AG09319 (cell line): ENCODE results near the gene PDE4B.
"Not testable (repeated sequence)": the region's sequence is repeated elsewhere in the genome, so short reads cannot be mapped to it uniquely, and the experiment has no call there.

Experiments used
- DNase-seq: peaks from one replicate; pipeline ENCODE4 v3.0.0-alpha.2; 2010; ENCODE audit warnings: low read depth; ENCODE audit errors: extremely low read depth
- TF ChIP-seq, protein P1 (sequence below): IDR thresholded peaks from 2 replicates; pipeline ENCODE4 v1.5.1; 2011; ENCODE audit warnings: low read depth, mild to moderate bottlenecking, inconsistent platforms, low read length, moderate library complexity

PDE4B gene

DNA sequence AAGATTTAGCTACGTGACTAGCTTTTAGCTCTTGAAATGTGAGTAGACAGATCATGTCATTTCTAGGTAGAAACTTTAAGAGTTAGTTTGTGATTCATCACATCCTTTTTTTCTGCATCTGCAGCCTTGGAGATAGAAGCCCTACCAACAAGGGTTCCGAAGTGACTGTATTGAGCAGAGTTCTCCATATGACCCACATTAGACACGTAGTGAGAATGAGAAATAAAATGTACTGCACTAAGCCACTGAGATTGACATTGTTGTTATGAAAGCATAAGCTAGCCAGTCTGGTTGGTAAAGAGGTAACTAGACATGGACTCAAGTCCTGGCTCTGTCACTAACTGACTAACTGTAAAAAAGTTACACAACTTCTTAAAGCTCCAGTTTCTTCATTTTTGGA, 296.1 kb downstream of the PDE4B start:
- no peak for DNase-seq
- TF ChIP-seq, protein P1, sequence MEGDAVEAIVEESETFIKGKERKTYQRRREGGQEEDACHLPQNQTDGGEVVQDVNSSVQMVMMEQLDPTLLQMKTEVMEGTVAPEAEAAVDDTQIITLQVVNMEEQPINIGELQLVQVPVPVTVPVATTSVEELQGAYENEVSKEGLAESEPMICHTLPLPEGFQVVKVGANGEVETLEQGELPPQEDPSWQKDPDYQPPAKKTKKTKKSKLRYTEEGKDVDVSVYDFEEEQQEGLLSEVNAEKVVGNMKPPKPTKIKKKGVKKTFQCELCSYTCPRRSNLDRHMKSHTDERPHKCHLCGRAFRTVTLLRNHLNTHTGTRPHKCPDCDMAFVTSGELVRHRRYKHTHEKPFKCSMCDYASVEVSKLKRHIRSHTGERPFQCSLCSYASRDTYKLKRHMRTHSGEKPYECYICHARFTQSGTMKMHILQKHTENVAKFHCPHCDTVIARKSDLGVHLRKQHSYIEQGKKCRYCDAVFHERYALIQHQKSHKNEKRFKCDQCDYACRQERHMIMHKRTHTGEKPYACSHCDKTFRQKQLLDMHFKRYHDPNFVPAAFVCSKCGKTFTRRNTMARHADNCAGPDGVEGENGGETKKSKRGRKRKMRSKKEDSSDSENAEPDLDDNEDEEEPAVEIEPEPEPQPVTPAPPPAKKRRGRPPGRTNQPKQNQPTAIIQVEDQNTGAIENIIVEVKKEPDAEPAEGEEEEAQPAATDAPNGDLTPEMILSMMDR, result no peak

DNA sequence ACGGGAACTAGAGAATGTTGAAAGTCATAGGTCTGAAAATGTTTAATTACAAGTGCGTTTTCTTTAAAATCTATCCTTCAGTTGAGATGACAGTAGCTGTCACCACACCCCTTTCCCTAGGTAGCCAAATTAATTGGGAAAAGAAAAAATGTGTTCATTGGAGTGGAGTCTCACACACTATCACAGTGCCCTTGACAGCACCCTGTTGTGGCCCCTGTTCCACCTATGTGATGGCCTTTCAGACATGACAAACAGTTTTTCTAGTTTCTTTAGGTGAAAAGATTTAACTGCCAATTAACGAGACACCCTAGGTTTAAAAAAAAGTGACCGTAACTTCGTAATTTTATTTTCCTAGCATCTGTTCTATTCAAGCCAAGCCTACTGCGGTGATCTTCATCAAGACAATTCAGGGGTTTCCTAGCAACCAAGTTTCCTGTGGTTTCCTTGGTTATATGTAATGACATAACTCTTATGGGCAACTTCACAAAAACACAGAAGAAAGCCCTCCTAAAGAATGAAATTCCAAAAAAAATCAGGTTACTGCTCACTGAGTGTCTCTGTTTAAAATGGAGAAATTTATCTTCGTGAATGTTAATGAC, 298.3 kb downstream of the PDE4B start:
- TF ChIP-seq, protein P1, result no peak
- DNase-seq, result no peak

DNA sequence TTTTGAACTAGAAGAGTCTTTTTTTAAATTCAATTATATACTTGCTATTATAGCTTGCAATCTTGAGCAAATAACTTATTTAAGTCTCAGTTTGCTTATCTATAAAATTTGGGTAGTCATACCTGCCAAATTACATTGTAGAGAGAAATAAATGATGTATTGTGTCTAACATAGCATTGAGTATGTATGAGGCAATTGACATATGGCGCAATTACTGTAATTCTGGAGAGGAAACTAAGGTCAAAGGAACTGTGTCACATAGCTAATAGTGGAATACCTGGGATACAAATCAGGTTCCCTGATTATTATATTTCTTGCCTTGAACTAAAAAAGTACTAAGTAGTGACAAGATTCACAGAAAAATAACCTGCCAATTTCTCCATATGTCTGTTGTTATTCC, 302.5 kb downstream of the PDE4B start:
- TF ChIP-seq, protein P1, result no peak
- no peak for DNase-seq

DNA sequence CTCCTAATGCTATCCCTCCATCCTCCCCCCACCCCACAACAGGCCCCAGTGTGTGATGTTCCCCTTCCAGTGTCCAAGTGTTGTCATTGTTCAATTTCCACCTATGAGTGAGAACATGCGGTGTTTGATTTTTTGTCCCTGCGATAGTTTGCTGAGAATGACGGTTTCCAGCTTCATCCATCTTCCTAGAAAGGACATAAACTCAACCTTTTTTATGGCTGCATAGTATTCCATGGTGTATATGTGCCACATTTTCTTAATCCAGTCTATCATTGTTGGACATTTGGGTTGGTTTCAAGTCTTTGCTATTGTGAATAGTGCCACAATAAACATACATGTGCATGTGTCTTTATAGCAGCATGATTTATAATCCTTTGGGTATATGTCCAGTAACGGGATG, 308.3 kb downstream of the PDE4B start:
- DNase-seq, result not testable (repeated sequence)

DNA sequence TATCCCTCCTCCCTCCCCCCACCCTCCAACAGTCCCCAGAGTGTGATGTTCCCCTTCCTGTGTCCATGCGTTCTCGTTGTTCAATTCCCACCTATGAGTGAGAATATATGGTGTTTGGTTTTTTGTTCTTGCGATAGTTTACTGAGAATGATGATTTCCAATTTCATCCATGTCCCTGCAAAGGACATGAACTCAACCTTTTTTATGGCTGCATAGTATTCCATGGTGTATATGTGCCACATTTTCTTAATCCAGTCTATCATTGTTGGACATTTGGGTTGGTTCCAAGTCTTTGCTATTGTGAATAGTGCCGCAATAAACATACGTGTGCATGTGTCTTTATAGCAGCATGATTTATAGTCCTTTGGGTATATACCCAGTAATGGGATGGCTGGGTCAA, 311.4 kb downstream of the PDE4B start:
- DNase-seq, result not testable (repeated sequence)

DNA sequence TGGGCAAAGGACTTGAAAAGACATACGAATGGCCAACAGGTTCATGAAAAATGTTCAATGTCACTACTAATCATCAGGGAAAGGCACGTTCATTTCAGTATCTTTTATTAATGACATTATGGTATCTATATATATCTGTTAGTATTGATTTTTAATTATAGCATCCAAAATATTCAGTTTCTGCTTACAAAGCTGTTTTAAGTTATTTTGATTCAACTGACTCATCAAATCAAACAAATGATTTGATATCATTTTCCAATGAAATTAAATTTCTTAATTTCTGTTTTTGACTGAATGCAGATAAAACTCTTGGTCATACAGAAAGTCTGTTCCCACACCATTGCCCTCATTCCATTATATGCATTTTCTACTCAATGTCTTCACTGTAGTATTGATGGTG, 315.9 kb downstream of the PDE4B start:
- no peak for DNase-seq
- TF ChIP-seq, protein P1, result no peak

DNA sequence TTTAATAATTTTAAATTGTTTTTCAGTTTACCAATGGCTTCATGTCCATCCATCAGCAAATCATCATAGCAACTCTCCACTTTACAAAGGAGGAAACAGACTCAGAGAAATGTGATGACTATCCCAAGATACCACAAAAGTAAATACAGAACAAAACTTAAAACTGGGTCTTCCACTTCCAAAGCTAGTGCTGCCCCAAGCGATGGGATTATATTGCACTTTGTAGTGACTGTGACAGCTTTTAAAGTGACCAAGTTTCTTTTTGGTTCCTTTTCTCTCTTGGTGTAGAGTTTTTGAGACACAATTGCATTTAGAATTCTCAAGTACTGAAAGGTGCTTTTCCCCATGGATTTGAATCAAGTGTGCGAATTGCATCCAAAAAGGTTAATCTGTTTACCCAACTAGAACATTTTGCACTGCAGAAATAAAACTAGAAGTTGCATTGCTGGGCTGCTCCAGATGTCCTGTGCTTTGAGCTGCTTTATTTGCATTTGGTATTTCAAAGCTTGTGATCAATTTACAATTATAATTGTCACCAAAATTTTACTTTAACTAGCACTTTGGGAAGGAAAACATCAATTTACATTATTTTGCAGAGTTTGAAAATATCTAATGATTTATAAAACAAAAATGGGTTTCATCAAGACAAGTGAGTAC, 320.2 kb downstream of the PDE4B start:
- TF ChIP-seq, protein P1, result no peak
- no peak for DNase-seq

DNA sequence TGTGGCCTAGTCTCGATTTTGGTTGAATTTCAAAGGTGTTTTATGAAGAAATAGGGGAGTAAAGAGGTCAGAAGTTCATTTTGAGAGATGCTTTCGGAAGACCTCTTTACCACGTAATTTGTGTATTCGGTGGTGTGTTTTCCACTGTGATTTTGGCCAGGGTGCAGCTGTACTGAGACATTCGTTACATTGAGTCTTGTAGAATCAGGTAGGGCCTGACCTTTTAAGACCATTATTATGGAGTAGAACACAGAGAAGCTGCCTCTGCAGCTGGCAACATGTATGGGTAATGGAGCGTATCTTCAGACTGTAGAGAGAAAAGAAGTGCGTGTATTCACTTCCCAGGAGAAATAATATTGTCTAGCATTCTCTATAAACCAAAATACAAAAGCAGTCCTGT, 326.5 kb downstream of the PDE4B start:
- TF ChIP-seq, protein P1, result no peak
- no peak for DNase-seq
